Neural cell (in vitro differentiated cells): ENCODE results near the gene SOD3. TPM values are rescaled to one million over a fixed set of nuclear protein-coding genes. Genes with fewer than 3 reads are reported as not detected.

Experiments used
- H2AFZ ChIP-seq: fragments of 200-600, 300-800 bp; sonication (generic), shearing (Covaris generic); 2 replicates; pipeline ENCODE4 v1.6.0; 2014; ENCODE audit warnings: low read depth, mild to moderate bottlenecking, antibody characterized with exemption, low read length, moderate library complexity
- H3F3A ChIP-seq: fragments of 200-600 bp; shearing (Covaris generic); 2 replicates; pipeline ENCODE4 v1.6.1; 2016; ENCODE audit warnings: mild to moderate bottlenecking, moderate library complexity, mixed read lengths, antibody characterized with exemption, low read length; ENCODE audit not compliant: insufficient read depth, poor library complexity, severe bottlenecking
- H3K27ac ChIP-seq: fragments of 200-600, 300-800 bp; sonication (generic), shearing (Covaris generic); 2 replicates; pipeline ENCODE4 v1.5.1; 2014; ENCODE audit warnings: mild to moderate bottlenecking, low read length, moderate library complexity
- H3K27me3 ChIP-seq: fragments of 300-800, 200-600 bp; sonication (generic), shearing (Covaris generic); 2 replicates; pipeline ENCODE4 v1.6.0; 2014; ENCODE audit warnings: mild to moderate bottlenecking, low read depth, low read length, moderate library complexity; ENCODE audit not compliant: insufficient read depth
- H3K36me3 ChIP-seq: fragments of 300-800, 200-600 bp; sonication (generic), shearing (Covaris generic); 2 replicates; pipeline ENCODE4 v1.5.1; 2014; ENCODE audit warnings: mild to moderate bottlenecking, antibody characterized with exemption, low read length, moderate library complexity; ENCODE audit not compliant: insufficient read depth
- H3K4me2 ChIP-seq: fragments of 300-800, 200-600 bp; sonication (generic), shearing (Covaris generic); 2 replicates; pipeline ENCODE4 v1.6.0; 2014; ENCODE audit warnings: mild to moderate bottlenecking, low read length
- H3K4me3 ChIP-seq: fragments of 300-800, 200-600 bp; sonication (generic), shearing (Covaris generic); 2 replicates; pipeline ENCODE4 v1.5.1; 2014; ENCODE audit warnings: mild to moderate bottlenecking, low read length, moderate library complexity
- H3K79me2 ChIP-seq: fragments of 200-600 bp; shearing (Covaris generic); replicated peaks from 2 replicates; pipeline ENCODE4 v1.6.0; 2014; ENCODE audit warnings: mild to moderate bottlenecking, low read length, moderate library complexity; ENCODE audit not compliant: insufficient read depth
- H3K9ac ChIP-seq: fragments of 300-800, 200-600 bp; sonication (generic), shearing (Covaris generic); 2 replicates; pipeline ENCODE4 v1.6.1; 2016; ENCODE audit warnings: mild to moderate bottlenecking, low read length, mixed read lengths
- H3K9me2 ChIP-seq: fragments of 200-600 bp; shearing (Covaris generic); 2 replicates; pipeline ENCODE4 v1.6.1; 2016; ENCODE audit warnings: mild to moderate bottlenecking, low read length, mixed read lengths; ENCODE audit not compliant: insufficient read depth
- H3K9me3 ChIP-seq: fragments of 200-600, 300-800 bp; sonication (generic), shearing (Covaris generic); 2 replicates; pipeline ENCODE4 v1.6.1; 2016; ENCODE audit warnings: mild to moderate bottlenecking, mixed run types, low read length, moderate library complexity, mixed read lengths
- H4K20me1 ChIP-seq: fragments of 200-600 bp; shearing (Covaris generic); 2 replicates; pipeline ENCODE4 v1.6.1; 2016; ENCODE audit warnings: mild to moderate bottlenecking, mixed run types; ENCODE audit not compliant: insufficient read depth
- CTCF ChIP-seq: fragments of 450-650 bp; IDR thresholded peaks from 2 replicates; pipeline ENCODE4 v1.5.1; 2014; ENCODE audit warnings: antibody characterized with exemption, mild to moderate bottlenecking, moderate library complexity; ENCODE audit not compliant: poor library complexity, severe bottlenecking
- EP300 ChIP-seq: fragments of 450-650 bp; conservative IDR thresholded peaks from 2 replicates; pipeline ENCODE4 v1.6.1; 2014; ENCODE audit warnings: antibody characterized with exemption, mild to moderate bottlenecking, moderate library complexity; ENCODE audit not compliant: poor library complexity, severe bottlenecking
- EZH2 ChIP-seq: fragments of 200-600, 300-800 bp; shearing (Covaris generic), sonication (generic); IDR thresholded peaks from 2 replicates; pipeline ENCODE4 v1.6.1; 2014; ENCODE audit warnings: antibody characterized with exemption, low read length, borderline replicate concordance, mild to moderate bottlenecking; ENCODE audit not compliant: insufficient read depth, poor library complexity, severe bottlenecking
- MXI1 ChIP-seq: fragments of 450-650 bp; conservative IDR thresholded peaks from 2 replicates; pipeline ENCODE4 v1.6.1; 2014; ENCODE audit warnings: antibody characterized with exemption, mild to moderate bottlenecking; ENCODE audit not compliant: poor library complexity, severe bottlenecking
- POLR2AphosphoS5 ChIP-seq: IDR thresholded peaks from 2 replicates; pipeline ENCODE4 v1.6.1; 2012
- RAD21 ChIP-seq: fragments of 450-650 bp; conservative IDR thresholded peaks from 2 replicates; pipeline ENCODE4 v1.6.1; 2014; ENCODE audit warnings: antibody characterized with exemption, mild to moderate bottlenecking, moderate library complexity
- REST ChIP-seq: IDR thresholded peaks from 2 replicates; pipeline ENCODE4 v1.6.1; 2012; ENCODE audit warnings: borderline replicate concordance
- SMC3 ChIP-seq: fragments of 450-650 bp; conservative IDR thresholded peaks from 2 replicates; pipeline ENCODE4 v1.6.1; 2014; ENCODE audit warnings: antibody characterized with exemption, mild to moderate bottlenecking, moderate library complexity; ENCODE audit not compliant: poor library complexity
- TAF1 ChIP-seq: IDR thresholded peaks from 2 replicates; pipeline ENCODE4 v1.6.1; 2012; ENCODE audit warnings: low read depth
- polyA plus RNA-seq: library from polyadenylated mRNA; depleted of rRNA; stranded (reverse); fragments of >200 nt; gene quantifications from 2 replicates; pipeline ENCODE4 v1.2.3, GENCODE V29; 2014

The SOD3 gene
- polyA plus RNA-seq, 1 donor from 2014 or later: not detected

GRCh38 chr4:24768006-24768405, 27.4 kb upstream of the SOD3 start (continued):
- TF ChIP-seq MXI1: no peak
- TF ChIP-seq EZH2: no peak
- TF ChIP-seq RAD21: no peak

- no peaks in the 10 kb centered on the region for H3K9me3 ChIP-seq
- no peaks in the 10 kb centered on the region for H3K36me3 ChIP-seq
- H3K9me2 ChIP-seq: no peaks in the 10 kb centered on the region
- no peak overlapping the region for H3K4me2 ChIP-seq
- no peak overlapping the region for H2AFZ ChIP-seq
- no peak overlapping the region for H3K9ac ChIP-seq
- H3K4me3 ChIP-seq: no peak overlapping the region
- H3K27me3 ChIP-seq: no peaks in the 10 kb centered on the region
- no peaks in the 10 kb centered on the region for H4K20me1 ChIP-seq
- no peaks in the 10 kb centered on the region for H3K79me2 ChIP-seq
- no peaks in the 10 kb centered on the region for H3F3A ChIP-seq
- H3K27ac ChIP-seq: no peak overlapping the region
- TF ChIP-seq RAD21 (no peak), EP300 (no peak), POLR2AphosphoS5 (no peak), TAF1 (no peak), SMC3 (no peak), REST (no peak), CTCF (no peak), MXI1 (no peak), EZH2 (no peak)
These were observed 26.8 kb upstream of the SOD3 start for GRCh38 chr4:24768604-24769003.

- no peaks in the 10 kb centered on the region for H3K9me2 ChIP-seq
- H3K9ac ChIP-seq: no peak overlapping the region
- no peaks in the 10 kb centered on the region for H3K9me3 ChIP-seq
- no peaks in the 10 kb centered on the region for H3K79me2 ChIP-seq
- no peaks in the 10 kb centered on the region for H3K27me3 ChIP-seq
- H3K4me3 ChIP-seq: no peak overlapping the region
- TF ChIP-seq RAD21 (no peak), MXI1 (no peak), POLR2AphosphoS5 (no peak), EP300 (no peak), SMC3 (no peak)
- no peak overlapping the region for H3K4me2 ChIP-seq
- no peaks in the 10 kb centered on the region for H3K36me3 ChIP-seq
- no peaks in the 10 kb centered on the region for H4K20me1 ChIP-seq
- H3F3A ChIP-seq: no peaks in the 10 kb centered on the region
- no peak overlapping the region for H2AFZ ChIP-seq
- H3K27ac ChIP-seq: no peak overlapping the region
These were observed 25.8 kb upstream of the SOD3 start for GRCh38 chr4:24769571-24769970.
